Transverse colon (tissue), 3 donors: ENCODE results near the gene CNOT3.

ENCODE experiments used
- EP300 ChIP-seq: sonication (generic); formaldehyde crosslinking; IDR thresholded peaks from one replicate; pipeline ENCODE4 v1.6.1; 2017; ENCODE audit warnings: antibody characterized with exemption, low read depth
- TF ChIP-seq, protein P1 (sequence below), 5 experiments: fragments of 200-600 bp in 3 of 5; fragments of 450-650 bp in 2 of 5; sonication (generic) in 3 of 5; IDR thresholded peaks; 1 replicate in 2 of 5; 2 replicates in 3 of 5; pipeline ENCODE4 v1.5.1; 2016 to 2017; ENCODE audit warnings: antibody characterized with exemption in 5 of 5, inconsistent platforms in 3 of 5, mild to moderate bottlenecking in 2 of 5, moderate library complexity in 1 of 5

GRCh38 chr19:54149021-54149812 is 11.7 kb downstream of the CNOT3 start:
- TF ChIP-seq EP300, result no peak
- TF ChIP-seq, protein P1, sequence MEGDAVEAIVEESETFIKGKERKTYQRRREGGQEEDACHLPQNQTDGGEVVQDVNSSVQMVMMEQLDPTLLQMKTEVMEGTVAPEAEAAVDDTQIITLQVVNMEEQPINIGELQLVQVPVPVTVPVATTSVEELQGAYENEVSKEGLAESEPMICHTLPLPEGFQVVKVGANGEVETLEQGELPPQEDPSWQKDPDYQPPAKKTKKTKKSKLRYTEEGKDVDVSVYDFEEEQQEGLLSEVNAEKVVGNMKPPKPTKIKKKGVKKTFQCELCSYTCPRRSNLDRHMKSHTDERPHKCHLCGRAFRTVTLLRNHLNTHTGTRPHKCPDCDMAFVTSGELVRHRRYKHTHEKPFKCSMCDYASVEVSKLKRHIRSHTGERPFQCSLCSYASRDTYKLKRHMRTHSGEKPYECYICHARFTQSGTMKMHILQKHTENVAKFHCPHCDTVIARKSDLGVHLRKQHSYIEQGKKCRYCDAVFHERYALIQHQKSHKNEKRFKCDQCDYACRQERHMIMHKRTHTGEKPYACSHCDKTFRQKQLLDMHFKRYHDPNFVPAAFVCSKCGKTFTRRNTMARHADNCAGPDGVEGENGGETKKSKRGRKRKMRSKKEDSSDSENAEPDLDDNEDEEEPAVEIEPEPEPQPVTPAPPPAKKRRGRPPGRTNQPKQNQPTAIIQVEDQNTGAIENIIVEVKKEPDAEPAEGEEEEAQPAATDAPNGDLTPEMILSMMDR (IDR thresholded peaks at IDR 0.05), result no peak
